Thyroid gland (tissue), 4 donors: ENCODE measurements around the gene MIF4GD. TPM values are rescaled to one million over a fixed set of nuclear protein-coding genes. Genes with fewer than 3 reads are reported as not detected.

Experiments used
- DNase-seq, 2 donors: peaks; one replicate each; pipeline ENCODE4 v3.0.0-alpha.2; 2019
- H3K27ac ChIP-seq, 3 donors: fragments of 200-600 bp; sonication (generic); 1 replicate in 2 of 3; 2 replicates in 1 of 3; pipeline ENCODE4 v1.5.1; 2016 to 2019; ENCODE audit warnings: mild to moderate bottlenecking in 1 of 3, moderate library complexity in 1 of 3
- H3K27me3 ChIP-seq: fragments of 200-600 bp; sonication (generic); one replicate; pipeline ENCODE4 v1.5.1; 2019
- H3K36me3 ChIP-seq, 2 donors: fragments of 200-600 bp; sonication (generic); one replicate each; pipeline ENCODE4 v1.5.1; 2016 to 2019
- H3K4me1 ChIP-seq, 2 donors: fragments of 200-600 bp; sonication (generic); one replicate each; pipeline ENCODE4 v1.5.1; 2017 to 2019
- H3K4me3 ChIP-seq, 3 donors: fragments of 200-600 bp; sonication (generic); replicated peaks in 1 of 3; 1 replicate in 2 of 3; 2 replicates in 1 of 3; pipeline ENCODE4 v1.5.1; 2016; ENCODE audit warnings: mild to moderate bottlenecking in 1 of 3
- H3K9me3 ChIP-seq: fragments of 200-600 bp; sonication (generic); one replicate; pipeline ENCODE4 v1.5.1; 2017
- CTCF ChIP-seq, 6 experiments: fragments of 200-600 bp in 3 of 6; fragments of 450-650 bp in 3 of 6; sonication (generic) in 3 of 6; IDR thresholded peaks; one replicate each; pipeline ENCODE4 v1.5.1; 2016 to 2019; ENCODE audit warnings: antibody characterized with exemption in 6 of 6, mild to moderate bottlenecking in 2 of 6, inconsistent platforms in 1 of 6, moderate library complexity in 1 of 6
- POLR2A ChIP-seq, 2 donors: fragments of 450-650 bp; IDR thresholded peaks; one replicate each; pipeline ENCODE4 v1.6.1; 2017; ENCODE audit warnings: antibody characterized with exemption in 2 of 2, mild to moderate bottlenecking in 2 of 2, moderate library complexity in 1 of 2
- WGBS, 2 donors: methylation state at CpG; one replicate each; pipeline ENCODE4 v1.1.5; 2017; 5-methylcytosine and 5-hydroxymethylcytosine counted together
- intact Hi-C: fragments of 100-400 bp; cut with DNase I; formaldehyde crosslinking; loops from one replicate; pipeline ENCODE4 v1.15.1; 2023
- total RNA-seq, 4 donors: library from RNA; depleted of rRNA; stranded (reverse); fragments of >200 nt; gene quantifications; one replicate each; pipeline ENCODE4 v1.2.3, GENCODE V29; 2016

MIF4GD gene
- total RNA-seq, 4 donors from 2014 or later: 17.7 to 31.1 (median 23.0) TPM

- no peaks in the 10 kb centered on the region for H3K27me3 ChIP-seq
- no peak for DNase-seq
- peaks cover 10 to 14% of the 10 kb centered on the region in 2 donors for H3K4me1 ChIP-seq
- H3K36me3 ChIP-seq: peaks cover 12 to 23% of the 10 kb centered on the region in 2 donors
- TF ChIP-seq CTCF (IDR thresholded peaks at IDR 0.05) (no peak), POLR2A (IDR thresholded peaks at IDR 0.05) (no peak)
- H3K4me3 ChIP-seq: no peak overlapping the region
- intact Hi-C loops: no loop called here
- no peak overlapping the region for H3K27ac ChIP-seq
- H3K9me3 ChIP-seq: no peaks in the 10 kb centered on the region
- 92 to 95% methylated on average over 5 to 11 of the region's 13 CpGs for WGBS, 2 donors
Observed at GRCh38 chr17:75266316-75267152, 4.5 kb downstream of the MIF4GD start.

GRCh38 chr17:75265614-75266315, 5.3 kb downstream of the MIF4GD start:
- Histone ChIP-seq H3K36me3 (peaks cover 12 to 23% of the 10 kb centered on the region in 2 donors), H3K27me3 (no peaks in the 10 kb centered on the region), H3K4me3 (no peak overlapping the region), H3K9me3 (no peaks in the 10 kb centered on the region), H3K27ac (no peak overlapping the region), H3K4me1 (peaks cover 11 to 14% of the 10 kb centered on the region in 2 donors)
- TF ChIP-seq POLR2A (IDR thresholded peaks at IDR 0.05) (no peak), CTCF (IDR thresholded peaks at IDR 0.05) (no peak)
- DNase-seq: no peak
- 91 to 92% methylated on average over 15 to 17 of the region's 17 CpGs for WGBS, 2 donors
- intact Hi-C loops: no loop called here

GRCh38 chr17:75263055-75263454, 8.0 kb downstream of the MIF4GD start:
- Histone ChIP-seq H3K4me1 (peaks cover 19 to 24% of the 10 kb centered on the region in 2 donors), H3K27me3 (no peaks in the 10 kb centered on the region), H3K36me3 (peaks cover 12 to 23% of the 10 kb centered on the region in 2 donors), H3K9me3 (no peaks in the 10 kb centered on the region), H3K4me3 (no peak overlapping the region), H3K27ac (no peak overlapping the region)
- 95 to 96% methylated on average over 4 of the region's 4 CpGs for WGBS, 2 donors
- intact Hi-C loops: no loop called here
- DNase-seq: no peak
- TF ChIP-seq CTCF (IDR thresholded peaks at IDR 0.05) (no peak), POLR2A (IDR thresholded peaks at IDR 0.05) (no peak)

GRCh38 chr17:75262112-75262606, 8.9 kb downstream of the MIF4GD start:
- Histone ChIP-seq H3K4me3 (peak overlapping the region; percentile 19 to 99 (median 76)), H3K27ac (peak overlapping the region; percentile 92 to 97 (median 96)), H3K36me3 (peaks cover 12 to 23% of the 10 kb centered on the region in 2 donors), H3K27me3 (no peaks in the 10 kb centered on the region), H3K4me1 (peaks cover 19 to 24% of the 10 kb centered on the region in 2 donors), H3K9me3 (no peaks in the 10 kb centered on the region)
- intact Hi-C loops: no loop called here
- 0 to 3% methylated on average over 5 to 13 of the region's 23 CpGs for WGBS, 2 donors
- no peak for TF ChIP-seq CTCF (IDR thresholded peaks at IDR 0.05)
- TF ChIP-seq POLR2A (IDR thresholded peaks at IDR 0.05): no peak
- DNase-seq: peak in 1 of 2 donors; percentile 17
